Measurements from ENCODE around the gene GLTP. TPM values are rescaled to one million over a fixed set of nuclear protein-coding genes. Genes with fewer than 3 reads are reported as not detected.

Gene GLTP
- total RNA-seq, 1 donor from 2014 or later: 27.1 TPM

GRCh38 chr12:109921982-109922381 lies 41.6 kb upstream of the GLTP start:
- no peak overlapping the region for H3K4me3 ChIP-seq (ENCODE audit: insufficient read depth, low read depth, low read length)
- H2AFZ ChIP-seq (ENCODE audit: low read depth, low read length): no peak overlapping the region
- no peaks in the 10 kb centered on the region for H3K79me2 ChIP-seq (ENCODE audit: insufficient read depth, low read length)
- Mint-ChIP-seq H3K9me3 (ENCODE audit: unreplicated experiment) (peaks cover 2% of the 10 kb centered on the region), H3K27ac (ENCODE audit: unreplicated experiment) (no peak overlapping the region), H3K36me3 (ENCODE audit: low read depth, unreplicated experiment) (peaks cover 16% of the 10 kb centered on the region), H3K4me3 (ENCODE audit: unreplicated experiment) (no peak overlapping the region), H3K27me3 (ENCODE audit: low read depth, unreplicated experiment) (no peaks in the 10 kb centered on the region), H3K4me1 (ENCODE audit: low read depth, unreplicated experiment) (peaks cover 6% of the 10 kb centered on the region)
- no peaks in the 10 kb centered on the region for H3K27me3 ChIP-seq (ENCODE audit: insufficient read depth, low read length)
- no peak overlapping the region for H3K27ac ChIP-seq (ENCODE audit: low read depth, low read length)
- H3K9ac ChIP-seq (ENCODE audit: low read length): no peak overlapping the region
- no peaks in the 10 kb centered on the region for H3K4me1 ChIP-seq (ENCODE audit: insufficient read depth, low read length)
- H4K20me1 ChIP-seq (ENCODE audit: insufficient read depth, low read length): no peaks in the 10 kb centered on the region
- peaks cover 9% of the 10 kb centered on the region for H3K36me3 ChIP-seq (ENCODE audit: insufficient read depth, low read length)
- no peak for TF ChIP-seq EZH2 (IDR thresholded peaks at IDR 0.05; ENCODE audit: insufficient read depth, low read length)
- TF ChIP-seq CTCF (IDR thresholded peaks at IDR 0.05; ENCODE audit: insufficient read depth, low read depth, low read length): no peak
- no peak for DNase-seq (ENCODE audit: low read depth)
- no peak overlapping the region for H3K4me2 ChIP-seq (ENCODE audit: low read length)
- FAIRE-seq: no peak
- no peaks in the 10 kb centered on the region for H3K9me3 ChIP-seq (ENCODE audit: insufficient read depth, low read depth, low read length)

- H3K4me3 ChIP-seq (ENCODE audit: insufficient read depth, low read depth, low read length): no peak overlapping the region
- no peak for FAIRE-seq
- Mint-ChIP-seq H3K4me1 (ENCODE audit: low read depth, unreplicated experiment) (peaks cover 6% of the 10 kb centered on the region), H3K27ac (ENCODE audit: unreplicated experiment) (no peak overlapping the region), H3K9me3 (ENCODE audit: unreplicated experiment) (peaks cover 2% of the 10 kb centered on the region), H3K27me3 (ENCODE audit: low read depth, unreplicated experiment) (no peaks in the 10 kb centered on the region), H3K36me3 (ENCODE audit: low read depth, unreplicated experiment) (peaks cover 16% of the 10 kb centered on the region), H3K4me3 (ENCODE audit: unreplicated experiment) (no peak overlapping the region)
- H2AFZ ChIP-seq (ENCODE audit: low read depth, low read length): no peak overlapping the region
- H3K36me3 ChIP-seq (ENCODE audit: insufficient read depth, low read length): peaks cover 19% of the 10 kb centered on the region
- H3K9me3 ChIP-seq (ENCODE audit: insufficient read depth, low read depth, low read length): no peaks in the 10 kb centered on the region
- TF ChIP-seq CTCF (IDR thresholded peaks at IDR 0.05; ENCODE audit: insufficient read depth, low read depth, low read length) (no peak), EZH2 (IDR thresholded peaks at IDR 0.05; ENCODE audit: insufficient read depth, low read length) (no peak)
- H3K27me3 ChIP-seq (ENCODE audit: insufficient read depth, low read length): no peaks in the 10 kb centered on the region
- H3K4me1 ChIP-seq (ENCODE audit: insufficient read depth, low read length): no peaks in the 10 kb centered on the region
- H3K4me2 ChIP-seq (ENCODE audit: low read length): no peak overlapping the region
- no peaks in the 10 kb centered on the region for H4K20me1 ChIP-seq (ENCODE audit: insufficient read depth, low read length)
- no peak overlapping the region for H3K9ac ChIP-seq (ENCODE audit: low read length)
- H3K79me2 ChIP-seq (ENCODE audit: insufficient read depth, low read length): no peaks in the 10 kb centered on the region
- no peak overlapping the region for H3K27ac ChIP-seq (ENCODE audit: low read depth, low read length)
- no peak for DNase-seq (ENCODE audit: low read depth)
These were observed 40.0 kb upstream of the GLTP start for GRCh38 chr12:109920261-109920780.

GRCh38 chr12:109919456-109919855 lies 39.1 kb upstream of the GLTP start:
- peaks cover 6% of the 10 kb centered on the region for H3K4me1 Mint-ChIP-seq (ENCODE audit: low read depth, unreplicated experiment)

More at GRCh38 chr12:109919456-109919855, 39.1 kb upstream of the GLTP start:
- Mint-ChIP-seq H3K27ac (ENCODE audit: unreplicated experiment) (no peak overlapping the region), H3K9me3 (ENCODE audit: unreplicated experiment) (peaks cover 2% of the 10 kb centered on the region), H3K4me3 (ENCODE audit: unreplicated experiment) (no peak overlapping the region), H3K36me3 (ENCODE audit: low read depth, unreplicated experiment) (peaks cover 13% of the 10 kb centered on the region), H3K27me3 (ENCODE audit: low read depth, unreplicated experiment) (no peaks in the 10 kb centered on the region)
- DNase-seq (ENCODE audit: low read depth): no peak
- Histone ChIP-seq H3K4me3 (ENCODE audit: insufficient read depth, low read depth, low read length) (no peak overlapping the region), H2AFZ (ENCODE audit: low read depth, low read length) (no peak overlapping the region), H3K9me3 (ENCODE audit: insufficient read depth, low read depth, low read length) (no peaks in the 10 kb centered on the region), H3K9ac (ENCODE audit: low read length) (no peak overlapping the region), H4K20me1 (ENCODE audit: insufficient read depth, low read length) (no peaks in the 10 kb centered on the region), H3K79me2 (ENCODE audit: insufficient read depth, low read length) (no peaks in the 10 kb centered on the region), H3K4me2 (ENCODE audit: low read length) (no peak overlapping the region), H3K36me3 (ENCODE audit: insufficient read depth, low read length) (peaks cover 19% of the 10 kb centered on the region), H3K4me1 (ENCODE audit: insufficient read depth, low read length) (no peaks in the 10 kb centered on the region), H3K27me3 (ENCODE audit: insufficient read depth, low read length) (no peaks in the 10 kb centered on the region), H3K27ac (ENCODE audit: low read depth, low read length) (no peak overlapping the region)
- TF ChIP-seq EZH2 (IDR thresholded peaks at IDR 0.05; ENCODE audit: insufficient read depth, low read length): no peak
- TF ChIP-seq CTCF (IDR thresholded peaks at IDR 0.05; ENCODE audit: insufficient read depth, low read depth, low read length): no peak
- no peak for FAIRE-seq
